ENCODE measurements around the gene TMPRSS3. TPM values are rescaled to one million over a fixed set of nuclear protein-coding genes. Genes with fewer than 3 reads are reported as not detected.

TMPRSS3 gene
- total and polyA plus RNA-seq, 9 of the 15 experiments (the other 6 are each of a cell fraction or from before 2014, with no cell fraction given), result 0.07 TPM; not detected in 8

GRCh38 chr21:42376338-42376982 is 19.4 kb downstream of the TMPRSS3 start (continued):
- TF ChIP-seq XRCC4 (IDR thresholded peaks at IDR 0.05; ENCODE audit: extremely low read depth, insufficient read depth, insufficient read length) (no peak), DIDO1 (tag; IDR thresholded peaks at IDR 0.05; ENCODE audit: low read depth) (no peak), ELF2 (CRISPR knock-in tag; IDR thresholded peaks at IDR 0.05) (no peak), FOXM1 (IDR thresholded peaks at IDR 0.05; ENCODE audit: low read depth) (no peak), FOXM1 (CRISPR knock-in tag; IDR thresholded peaks at IDR 0.05; ENCODE audit: low read depth) (no peak)

- peaks cover 11% of the 10 kb centered on the region; the same call in 1 of the 2 replicates for H4K20me1 ChIP-seq (replicated peaks; ENCODE audit: control insufficient read depth, insufficient read depth, low read length)
- H3K4me3 ChIP-seq, result no peak overlapping the region
- FAIRE-seq, result no peak
- peaks cover 21 to 74% of the 10 kb centered on the region in 2 experiments; a peak in 4 of 5 replicates for H3K27me3 ChIP-seq (ENCODE audit: control insufficient read depth in 2 of 2, insufficient read depth in 2 of 2, low read length in 2 of 2)
- no peak overlapping the region for H2AFZ ChIP-seq (ENCODE audit: low read depth, low read length)
- DNase-seq (ENCODE audit: extremely low read depth in 1 of 4, low spot score in 3 of 4), result no peak
- intact Hi-C loops (cut with micrococcal nuclease) (loop anchor here (1.0 kb wide), 1 partner anchor 74 kb away; no protein-coding TSS in a partner anchor), in situ Hi-C loops (cut with MboI) (loop anchor here (5.0 kb wide), 1 partner anchor 71 kb away; no protein-coding TSS in a partner anchor)
- ATAC-seq, result no peak
- H3K9me1 ChIP-seq (ENCODE audit: control insufficient read depth, insufficient read depth, low read length), result no peaks in the 10 kb centered on the region
- ChIA-PET CTCF (ENCODE audit: low intra/inter-chr PET ratio) (interaction anchor here (2.1 kb wide), 1 partner anchor 74 kb away, joined by 13 read pairs; no protein-coding TSS in a partner anchor), POLR2A (no interaction called here)
- no peak overlapping the region for H3K27ac ChIP-seq (ENCODE audit: extremely low read depth, low read depth, low read length)
- 0 out of 4 replicates have a peak overlapping the region, but pooled peaks of 1 of the 2 experiments have one; percentile 13 for H3K9ac ChIP-seq (ENCODE audit: insufficient read depth in 1 of 2, low read depth in 2 of 2, low read length in 2 of 2)
- H3K4me1 ChIP-seq (replicated peaks in 1 of 2; ENCODE audit: control insufficient read depth in 2 of 2, insufficient read depth in 2 of 2, low read length in 2 of 2), result peaks cover 3 to 24% of the 10 kb centered on the region in 2 experiments; a peak in 4 of 5 replicates
- no peaks in the 10 kb centered on the region for H3K79me2 ChIP-seq (ENCODE audit: control insufficient read depth, insufficient read depth, low read length)
- no peak for TF ChIP-seq PURB (CRISPR knock-in tag; IDR thresholded peaks at IDR 0.05; ENCODE audit: low read depth)
- H3K4me2 ChIP-seq (ENCODE audit: insufficient read depth, low read length), result no peak overlapping the region
- no peaks in the 10 kb centered on the region for H3K9me3 ChIP-seq (replicated peaks; ENCODE audit: control insufficient read depth, insufficient read depth, low read depth, low read length)
- BruUV-seq (replicated peaks), result no TSS peak
- 0% methylated on average over 3 of the region's 3 CpGs for WGBS (ENCODE audit: insufficient coverage, low coverage, missing lambda C conversion rate)
- no peaks in the 10 kb centered on the region for H3K36me3 ChIP-seq (ENCODE audit: control insufficient read depth, insufficient read depth, low read length)
Measured at GRCh38 chr21:42375966-42376337, 19.9 kb downstream of the TMPRSS3 start.
